Bone marrow (tissue), 2 donors: ENCODE measurements around the gene STK11.
"Not testable (repeated sequence)": the region's sequence is repeated elsewhere in the genome, so short reads cannot be mapped to it uniquely, and the experiment has no call there.

Experiments
- DNase-seq, 2 donors: peaks; one replicate each; lab custom pipeline; 2025; lab: John Stamatoyannopoulos, UW

The STK11 gene

DNA sequence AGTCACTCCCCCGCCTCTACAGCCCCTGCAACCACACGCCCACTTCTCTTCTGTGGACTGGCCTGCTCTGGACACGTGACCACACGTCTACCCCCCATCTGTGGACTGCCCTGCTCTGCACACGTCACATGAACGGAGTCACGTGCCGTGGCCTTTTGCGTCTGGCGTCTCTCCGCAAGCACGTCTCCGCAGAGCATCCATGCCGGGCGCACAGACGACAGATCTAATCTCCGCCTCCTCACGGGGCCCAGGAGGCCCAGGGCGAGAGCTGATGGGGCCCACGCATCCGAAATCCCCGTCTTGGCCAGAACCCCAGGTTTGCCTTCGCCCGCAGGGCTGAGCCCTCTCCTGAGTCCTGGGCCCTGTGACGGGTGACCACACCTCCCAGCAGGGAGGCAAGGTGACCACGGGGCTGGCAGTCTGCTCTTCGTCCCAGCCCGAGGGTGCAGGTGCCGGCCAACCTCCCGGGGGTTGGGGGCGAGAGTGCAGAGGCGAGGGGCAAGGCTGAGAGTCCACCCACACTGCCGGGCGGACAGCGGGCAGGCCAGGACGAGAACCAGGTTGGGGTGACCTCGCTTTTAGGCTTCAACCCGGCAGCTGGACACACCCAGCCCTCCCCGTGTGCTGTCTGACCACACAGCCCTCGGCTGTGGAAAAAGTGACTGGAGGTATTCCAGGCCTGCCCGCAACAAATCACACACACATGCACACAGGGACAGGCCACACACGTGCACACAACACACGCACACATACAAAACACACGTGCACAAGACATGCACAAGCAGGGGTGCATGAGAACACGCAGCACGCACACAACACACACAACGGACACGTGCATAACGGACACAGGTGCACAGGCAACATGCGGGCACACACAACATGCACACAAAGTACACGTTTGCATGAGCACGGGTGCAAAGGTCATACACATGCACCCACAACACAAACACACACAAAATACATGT is 35.4 kb upstream of the STK11 start:
- no peak for DNase-seq

DNA sequence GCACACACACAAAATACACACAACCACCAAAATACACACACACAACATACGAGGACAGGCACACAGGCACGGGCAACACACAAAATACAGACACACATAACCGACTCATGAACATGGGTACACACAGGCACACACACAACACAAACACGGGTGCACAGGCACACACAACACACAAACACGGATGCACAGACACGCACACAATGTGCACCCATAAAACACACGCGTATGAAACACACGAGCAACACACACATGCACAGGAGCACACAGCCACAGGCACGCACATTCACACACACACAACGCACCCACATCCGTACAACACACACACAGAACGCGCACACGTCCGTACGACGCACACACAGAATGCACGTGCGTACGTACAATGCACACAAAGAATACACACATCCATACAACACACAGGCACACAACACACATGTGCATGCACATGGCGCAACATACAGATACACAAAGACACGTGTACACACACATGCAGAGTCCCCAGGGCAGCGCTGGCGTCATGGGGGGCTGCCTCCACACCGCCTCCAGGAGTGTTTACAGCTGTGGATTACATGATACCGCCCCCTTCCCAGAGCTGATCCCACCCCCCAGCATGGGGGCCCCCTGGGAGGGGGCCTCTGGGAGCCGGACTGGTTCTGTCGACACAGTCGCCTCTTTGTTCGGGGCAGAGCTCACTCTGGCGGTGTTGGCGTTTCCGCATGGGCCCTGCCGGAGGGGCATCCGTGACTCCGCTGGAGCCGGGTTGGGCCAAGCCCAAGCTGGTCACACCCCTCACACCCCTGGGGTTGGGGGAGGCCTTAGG is 34.4 kb upstream of the STK11 start:
- DNase-seq, result no peak

DNA sequence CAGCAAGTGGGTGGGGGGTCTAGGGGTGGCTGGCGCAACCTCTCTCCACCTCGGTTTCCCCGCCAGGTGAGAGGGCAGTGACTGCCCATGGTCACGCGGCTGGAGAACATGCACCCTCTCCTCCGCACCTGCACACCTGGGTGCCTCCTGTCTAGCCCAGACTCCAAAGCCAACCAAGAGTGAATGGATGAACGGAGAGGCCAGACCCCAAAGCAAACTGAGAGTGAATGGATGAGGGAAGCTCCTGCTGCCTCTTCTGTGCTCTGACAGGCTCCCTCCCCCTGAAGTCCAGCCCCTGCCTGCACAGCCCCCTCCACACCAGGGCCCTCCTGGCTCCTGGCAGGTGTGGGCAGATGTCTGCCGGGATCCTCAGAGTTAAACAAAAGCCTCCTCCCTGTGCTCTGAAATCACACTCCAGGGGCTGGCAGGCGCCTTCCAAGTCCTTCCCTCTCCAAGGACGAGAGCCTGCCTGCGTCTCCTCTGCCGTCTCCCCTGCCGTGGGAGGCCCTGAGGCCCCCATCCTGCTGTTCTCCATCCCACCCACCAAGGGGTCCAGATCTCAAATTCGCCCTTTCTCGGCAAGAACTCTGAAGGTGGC is 33.7 kb upstream of the STK11 start:
- no peak for DNase-seq

DNA sequence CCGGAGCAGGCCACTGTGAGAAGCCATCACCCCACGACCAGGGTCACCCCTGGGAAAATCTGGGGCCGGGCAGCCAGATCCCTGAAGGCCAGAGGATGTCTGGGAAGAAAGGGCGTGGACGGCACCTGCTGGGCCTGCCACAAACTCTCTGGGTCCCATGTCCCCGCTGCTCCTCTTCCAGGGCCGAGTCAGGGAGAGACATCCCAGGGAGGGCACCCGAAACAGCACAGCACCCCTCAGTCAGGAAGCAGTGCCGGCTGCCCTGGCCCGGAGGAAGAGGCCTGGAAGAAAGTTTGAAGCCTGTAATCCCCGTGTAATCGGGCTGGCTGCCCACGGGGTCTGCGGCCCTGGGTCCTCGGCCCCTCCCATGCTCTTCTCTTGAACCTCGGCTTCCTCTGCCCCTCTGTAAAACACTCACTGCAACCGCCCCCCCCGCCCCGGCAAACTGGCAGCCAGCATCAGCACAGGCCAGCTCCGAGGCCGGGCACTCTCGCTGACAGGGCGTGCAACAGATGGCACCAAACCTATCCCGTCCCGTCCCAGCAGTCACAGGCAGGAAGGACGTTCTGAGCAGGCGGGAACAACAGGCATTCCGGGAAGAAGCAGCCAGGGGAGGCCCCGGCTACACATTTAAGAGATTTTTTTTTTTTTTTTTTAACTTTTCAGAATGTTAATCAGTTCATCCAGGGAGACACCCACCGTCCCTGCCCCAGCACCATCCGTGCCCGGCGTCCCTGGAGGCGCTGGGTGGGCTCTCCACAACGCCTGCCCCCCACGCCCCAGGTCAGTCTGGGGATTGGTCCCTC is 33.0 kb upstream of the STK11 start:
- DNase-seq, result no peak

DNA sequence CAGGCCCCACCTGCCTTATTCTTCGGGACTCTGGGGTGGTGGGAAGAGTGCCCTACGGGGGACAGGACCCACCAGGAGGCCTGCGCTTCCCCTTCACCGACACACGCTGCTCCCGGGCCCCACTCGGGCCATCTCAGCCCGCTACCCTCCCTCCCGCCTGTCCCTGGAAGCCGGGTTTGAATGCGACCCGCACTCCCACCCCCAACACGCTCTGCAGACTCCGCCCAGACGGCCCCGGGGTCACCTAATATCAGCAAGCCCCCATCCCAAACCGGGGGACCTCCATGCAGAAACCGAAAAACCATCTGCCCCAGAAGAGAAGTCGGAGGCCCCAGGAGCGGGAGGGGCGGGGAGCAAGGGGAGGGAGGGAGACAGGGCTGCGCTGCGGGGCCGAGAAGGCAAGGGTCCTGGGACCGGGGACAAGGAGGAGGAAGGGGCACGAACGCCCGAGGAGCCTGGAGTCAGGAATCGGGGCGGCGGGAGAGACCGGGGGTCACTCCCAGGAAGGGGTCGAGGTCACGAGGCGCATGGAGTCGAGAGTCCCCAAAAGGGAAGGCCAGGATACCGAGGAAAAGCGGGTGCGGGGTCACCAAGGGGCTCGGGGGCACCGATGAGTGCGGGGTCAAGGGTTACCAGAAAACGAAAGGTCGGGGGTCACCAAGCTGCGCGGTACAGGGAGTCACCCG is 32.3 kb upstream of the STK11 start:
- peak in 1 of 2 donors; percentile 5 for DNase-seq

DNA sequence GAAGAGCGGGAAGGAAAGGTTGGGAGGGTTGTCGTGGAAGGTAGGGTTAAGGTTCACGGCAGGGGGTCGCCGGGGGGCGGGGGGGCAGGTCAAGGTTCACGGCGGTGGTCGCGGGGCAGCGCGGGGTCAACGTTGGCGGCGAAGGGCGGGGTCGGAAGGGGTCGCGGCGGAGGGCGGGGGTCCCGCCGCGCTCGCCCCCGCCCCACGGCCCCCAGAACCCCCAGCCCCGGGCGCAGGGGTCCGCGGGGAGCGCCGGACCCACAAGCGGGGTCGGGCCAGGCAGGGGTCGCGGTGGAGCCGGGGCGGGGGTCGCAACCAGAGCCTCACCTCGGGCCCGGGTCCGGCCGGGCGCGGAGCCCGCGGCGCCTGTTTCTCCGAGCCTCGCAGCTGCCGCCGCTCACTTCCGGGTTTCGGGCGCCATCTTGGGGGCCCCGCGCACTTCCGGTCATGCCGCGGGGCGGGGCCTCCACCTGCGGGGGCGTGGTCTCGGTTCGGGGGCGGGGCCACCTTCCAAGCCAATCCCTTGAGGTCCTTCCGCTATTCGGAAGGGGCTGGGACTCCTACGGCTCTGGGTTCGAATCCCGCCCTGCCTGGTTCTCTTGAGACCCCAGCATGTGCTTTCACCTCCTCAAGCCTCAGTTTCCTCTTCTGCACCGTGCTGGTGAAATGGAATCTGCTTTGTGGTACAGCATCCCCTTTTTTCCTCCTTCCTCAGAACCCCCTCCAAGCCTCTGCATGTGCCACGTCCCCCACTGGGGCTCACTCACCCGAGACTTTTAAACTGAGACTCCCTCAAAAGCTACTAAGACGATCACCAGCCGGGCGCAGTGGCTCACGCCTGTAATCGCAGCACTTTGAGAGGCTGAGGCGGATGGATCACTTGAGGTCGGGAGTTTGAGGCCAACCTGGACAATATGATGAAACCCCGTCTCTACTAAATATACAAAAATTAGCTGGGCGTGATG is 31.5 kb upstream of the STK11 start, which contains the start of gene SBNO2:
SBNO2 (minus strand) TSS at position 424 of the 965 bp plus-strand sequence. CDS start 19,992 bp downstream, outside the sequence.
- DNase-seq, result peak; percentile 36 to 93

DNA sequence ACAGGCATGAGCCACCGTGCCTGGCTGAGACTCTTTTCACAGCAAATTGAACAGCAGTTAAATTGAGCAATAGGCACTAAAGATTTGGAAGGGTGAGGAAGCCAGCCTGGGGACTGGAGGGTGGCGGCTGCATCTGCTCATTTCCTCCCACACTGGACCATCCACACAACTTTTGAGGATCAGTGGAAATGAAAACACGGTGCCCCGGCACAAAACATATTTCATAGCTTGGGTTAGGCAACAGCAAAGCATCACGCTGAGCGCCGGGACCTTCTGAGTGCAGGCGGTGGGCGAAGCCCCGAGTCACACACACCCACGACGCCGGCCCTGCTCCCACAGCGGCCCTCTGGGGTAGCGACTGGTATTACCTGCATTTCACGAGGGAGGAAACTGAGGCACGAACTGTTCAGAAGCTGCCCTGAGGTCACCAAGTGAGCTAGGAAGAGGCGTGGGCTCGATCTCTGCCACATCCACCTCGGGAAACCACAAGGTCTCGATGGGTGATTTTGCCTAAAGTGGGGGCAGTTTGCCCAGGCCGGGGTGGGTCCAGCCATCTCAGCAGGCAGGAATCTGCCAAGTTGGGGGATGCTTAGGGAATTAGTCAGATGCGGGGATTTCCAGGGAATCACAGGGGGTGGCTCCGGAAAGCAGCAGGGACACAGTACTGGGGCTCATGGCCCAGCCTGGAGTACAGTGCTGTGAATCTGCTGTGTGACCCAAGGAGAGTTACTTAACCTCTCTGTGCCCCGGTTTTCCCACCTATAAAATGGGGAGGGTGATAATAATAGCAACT is 28.1 kb upstream of the STK11 start:
- no peak for DNase-seq

DNA sequence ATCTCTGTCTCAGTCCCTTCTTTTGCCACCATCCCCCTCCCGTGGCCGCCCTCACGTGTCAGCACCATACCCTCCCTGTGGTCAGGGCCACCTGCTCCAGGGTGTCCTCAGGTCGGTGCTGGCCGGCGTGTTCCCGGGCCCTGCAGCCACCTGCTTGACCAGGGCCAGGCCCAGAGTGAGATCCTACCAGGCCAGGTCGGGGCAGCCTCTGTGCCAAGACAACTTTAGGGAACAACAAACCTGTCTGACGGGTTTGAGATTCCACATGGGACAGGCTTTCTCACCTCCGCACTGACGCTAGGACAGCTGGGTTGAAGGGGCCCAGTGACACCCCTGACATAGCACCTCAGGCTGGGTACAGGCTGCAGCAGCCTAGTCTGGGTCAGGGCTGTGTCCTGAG is 24.0 kb upstream of the STK11 start:
- no peak for DNase-seq

DNA sequence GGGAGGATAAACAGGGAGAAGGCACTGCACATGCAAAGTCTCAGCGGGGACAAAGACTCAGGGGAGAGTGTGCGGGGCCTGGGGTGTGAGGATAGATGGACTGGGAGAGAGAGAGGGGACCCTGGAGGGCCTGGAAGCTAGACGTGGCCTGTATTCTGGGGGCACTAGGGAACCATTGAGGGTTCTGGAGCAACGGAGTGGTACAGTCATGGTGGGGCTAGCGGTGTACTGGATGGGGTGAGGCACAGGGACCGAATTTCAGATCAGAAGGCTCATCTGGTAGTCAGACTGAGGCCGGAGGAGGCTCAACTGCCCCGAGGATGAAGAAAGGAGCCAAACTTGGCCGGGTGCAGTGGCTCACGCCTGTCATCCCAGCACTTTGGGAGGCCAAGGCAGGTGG is 23.5 kb upstream of the STK11 start:
- DNase-seq, result no peak

DNA sequence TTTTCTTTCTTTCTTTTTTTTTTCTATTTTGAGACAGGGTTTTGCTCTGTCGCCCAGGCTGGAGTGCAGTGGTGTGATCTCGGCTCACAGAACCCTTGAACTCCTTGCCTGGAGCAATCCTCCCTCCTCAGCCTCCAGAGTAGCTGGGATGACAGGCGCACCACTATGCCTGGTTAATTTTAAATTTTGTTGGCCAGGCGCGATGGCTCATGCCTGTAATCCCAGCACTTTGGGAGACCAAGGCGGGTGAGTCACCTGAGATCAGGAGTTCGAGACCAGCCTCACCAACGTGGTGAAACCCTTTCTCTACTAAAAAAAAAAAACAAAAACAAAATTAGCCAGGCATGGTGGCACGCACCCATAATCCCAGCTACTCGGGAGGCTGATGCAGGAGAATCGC is 22.9 kb upstream of the STK11 start:
- DNase-seq, result no peak

DNA sequence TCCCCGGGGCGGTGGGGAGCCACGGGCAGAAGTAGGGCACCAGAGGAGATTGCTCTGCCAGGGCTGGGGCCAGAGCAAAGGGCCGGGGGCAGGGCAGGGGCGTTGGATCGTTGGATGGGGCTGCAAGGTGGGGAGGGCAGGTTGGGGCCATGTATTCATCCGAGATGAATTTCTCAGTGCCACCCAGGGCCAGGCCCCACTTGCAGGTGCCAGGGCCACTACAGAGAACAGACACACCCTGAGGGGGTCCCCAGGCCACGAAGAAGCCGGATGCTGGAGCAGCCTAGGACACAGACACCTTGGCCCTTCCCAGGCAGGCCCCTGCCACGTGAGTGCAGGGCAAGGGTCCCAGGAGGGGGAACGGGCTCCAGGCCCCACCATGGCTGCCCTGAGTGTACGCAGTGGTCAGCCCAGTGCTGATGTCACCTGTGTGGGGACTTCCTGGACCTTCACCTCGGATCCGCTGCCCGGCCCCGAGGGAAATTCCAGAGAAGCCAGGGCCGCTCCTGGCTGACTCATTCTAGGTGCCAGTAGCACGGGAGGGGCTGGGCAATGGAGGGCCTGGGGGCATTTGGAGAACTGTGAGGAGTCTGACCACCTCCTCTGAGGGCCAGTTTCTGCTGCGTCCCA is 21.9 kb upstream of the STK11 start:
- DNase-seq, result no peak

DNA sequence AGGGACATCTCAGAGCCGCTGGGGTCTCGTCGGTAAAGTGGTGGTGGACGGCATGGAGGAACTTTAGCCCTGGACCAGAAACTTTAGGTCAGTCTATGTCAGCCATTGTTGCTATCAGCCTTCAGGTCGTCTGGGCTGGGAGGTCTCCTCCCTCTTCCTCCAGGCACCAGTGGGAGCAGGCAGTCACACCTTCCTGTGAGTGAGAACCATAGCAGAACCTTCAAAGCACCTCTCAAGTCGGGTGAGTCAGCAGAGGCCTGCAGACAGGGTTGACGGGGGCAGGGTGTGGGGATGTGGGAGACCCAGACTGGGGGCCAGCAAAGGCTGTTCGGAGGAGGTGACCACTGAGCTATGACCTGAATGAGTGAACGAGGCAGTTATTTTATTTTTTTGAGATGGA is 16.2 kb upstream of the STK11 start:
- DNase-seq, result no peak

DNA sequence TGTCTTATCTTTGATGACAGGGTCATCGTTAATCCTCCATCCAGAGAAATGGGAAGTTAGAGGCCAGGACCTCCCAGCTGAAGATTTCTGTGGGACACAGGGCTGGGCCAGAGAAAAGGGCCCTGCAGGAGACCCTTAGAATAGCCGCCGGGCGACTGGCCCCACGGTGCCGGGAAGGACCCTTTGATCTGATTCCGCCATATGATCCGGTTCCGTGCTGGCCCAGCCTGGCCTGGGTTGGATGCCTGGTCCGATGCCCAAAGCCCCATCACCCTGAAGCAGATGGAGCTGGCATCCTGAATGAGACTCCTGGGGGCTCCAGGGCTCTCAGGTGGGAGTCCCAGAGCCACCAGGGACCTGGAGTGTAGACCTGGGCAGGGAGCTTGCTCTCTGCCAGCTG is 6.0 kb upstream of the STK11 start:
- no peak for DNase-seq

DNA sequence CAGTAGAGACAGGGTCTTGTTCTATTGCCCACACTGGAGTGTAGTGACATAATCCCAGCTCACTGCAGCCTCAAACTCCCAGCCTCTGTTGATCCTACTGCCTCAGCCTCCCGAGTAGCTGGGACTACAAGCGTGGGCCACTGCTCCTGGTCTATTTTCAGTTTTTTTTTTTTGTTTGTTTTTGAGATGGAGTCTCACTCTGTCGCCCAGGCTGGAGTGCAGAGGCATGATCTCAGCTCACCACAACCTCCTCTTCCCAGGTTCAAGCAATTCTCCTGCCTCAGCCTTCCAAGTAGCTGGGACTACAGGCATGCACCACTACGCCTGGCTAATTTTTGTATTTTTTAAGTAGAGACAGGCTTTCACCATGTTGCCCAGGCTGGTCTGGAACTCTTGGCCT is 5.0 kb upstream of the STK11 start:
- DNase-seq, result not testable (repeated sequence)

DNA sequence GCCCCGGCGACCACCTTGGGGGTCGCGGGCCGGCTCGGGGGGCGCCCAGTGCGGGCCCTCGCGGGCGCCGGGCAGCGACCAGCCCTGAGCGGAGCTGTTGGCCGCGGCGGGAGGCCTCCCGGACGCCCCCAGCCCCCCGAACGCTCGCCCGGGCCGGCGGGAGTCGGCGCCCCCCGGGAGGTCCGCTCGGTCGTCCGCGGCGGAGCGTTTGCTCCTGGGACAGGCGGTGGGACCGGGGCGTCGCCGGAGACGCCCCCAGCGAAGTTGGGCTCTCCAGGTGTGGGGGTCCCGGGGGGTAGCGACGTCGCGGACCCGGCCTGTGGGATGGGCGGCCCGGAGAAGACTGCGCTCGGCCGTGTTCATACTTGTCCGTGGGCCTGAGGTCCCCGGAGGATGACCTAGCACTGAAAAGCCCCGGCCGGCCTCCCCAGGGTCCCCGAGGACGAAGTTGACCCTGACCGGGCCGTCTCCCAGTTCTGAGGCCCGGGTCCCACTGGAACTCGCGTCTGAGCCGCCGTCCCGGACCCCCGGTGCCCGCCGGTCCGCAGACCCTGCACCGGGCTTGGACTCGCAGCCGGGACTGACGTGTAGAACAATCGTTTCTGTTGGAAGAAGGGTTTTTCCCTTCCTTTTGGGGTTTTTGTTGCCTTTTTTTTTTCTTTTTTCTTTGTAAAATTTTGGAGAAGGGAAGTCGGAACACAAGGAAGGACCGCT is 729 bp downstream of the STK11 start:
- DNase-seq, result no peak

DNA sequence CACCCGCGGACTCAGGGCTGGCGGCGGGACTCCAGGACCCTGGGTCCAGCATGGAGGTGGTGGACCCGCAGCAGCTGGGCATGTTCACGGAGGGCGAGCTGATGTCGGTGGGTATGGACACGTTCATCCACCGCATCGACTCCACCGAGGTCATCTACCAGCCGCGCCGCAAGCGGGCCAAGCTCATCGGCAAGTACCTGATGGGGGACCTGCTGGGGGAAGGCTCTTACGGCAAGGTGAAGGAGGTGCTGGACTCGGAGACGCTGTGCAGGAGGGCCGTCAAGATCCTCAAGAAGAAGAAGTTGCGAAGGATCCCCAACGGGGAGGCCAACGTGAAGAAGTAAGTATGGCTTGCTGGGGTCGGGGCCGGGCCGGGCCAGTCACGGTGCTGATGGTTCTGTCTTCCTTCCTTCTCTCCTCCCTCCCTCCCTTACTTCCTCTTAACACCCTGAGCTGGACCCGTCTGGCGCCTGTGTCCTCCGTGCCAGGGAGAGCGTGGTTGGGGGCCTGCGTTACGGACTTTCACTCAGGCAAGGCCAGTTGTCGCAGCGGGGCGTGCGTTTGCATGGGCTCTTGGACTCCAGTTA is 1.4 kb downstream of the STK11 start:
- peak; percentile 32 to 46 for DNase-seq

DNA sequence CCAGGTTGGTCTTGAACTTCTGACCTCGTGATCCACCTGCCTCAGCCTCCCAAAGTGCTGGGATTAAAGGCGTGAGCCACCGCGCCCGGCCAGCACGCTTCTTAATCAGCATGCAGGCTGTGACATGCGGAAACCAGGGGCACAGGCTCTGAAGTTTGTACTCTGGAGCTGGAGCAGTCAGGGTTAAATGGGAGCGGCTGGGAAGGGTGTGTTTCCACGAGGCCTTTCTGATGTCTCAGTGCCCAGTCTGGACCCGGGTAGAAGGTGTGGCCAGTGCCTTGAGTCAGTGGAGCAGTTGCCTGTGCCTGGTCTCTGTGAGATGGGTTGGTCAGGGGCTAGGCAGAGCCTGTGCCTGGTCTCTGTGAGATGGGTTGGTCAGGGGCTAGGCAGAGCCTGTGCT is 3.3 kb downstream of the STK11 start:
- not testable (repeated sequence) for DNase-seq

DNA sequence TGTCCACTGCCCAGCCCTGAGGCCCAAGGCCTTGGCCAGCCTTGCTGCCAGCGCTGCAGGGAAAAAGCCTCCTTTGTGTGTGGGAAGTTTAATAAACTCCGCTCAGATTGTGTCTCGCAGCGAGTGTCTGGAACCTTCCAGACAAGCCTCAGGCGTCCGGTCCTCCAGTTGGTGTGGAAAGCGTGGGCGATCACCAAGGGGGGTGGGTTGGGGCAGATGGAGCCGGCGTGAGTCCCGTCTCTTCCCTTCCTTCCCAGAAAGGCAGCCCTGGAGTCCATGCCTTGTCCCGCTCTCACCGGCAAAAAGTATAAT is 4.6 kb downstream of the STK11 start:
- no peak for DNase-seq
